HG02884 (cell line): ENCODE data around the gene PAMR1.
"Not testable (repeated sequence)": the region's sequence is repeated elsewhere in the genome, so short reads cannot be mapped to it uniquely, and the experiment has no call there.

ENCODE experiments used
- ATAC-seq: cut with Tn5 transposase; IDR thresholded peaks from one replicate; pipeline ENCODE4 v1.9.1; 2021; ENCODE audit warnings: mild to moderate bottlenecking, moderate library complexity; ENCODE audit not compliant: unreplicated experiment

Gene PAMR1

GRCh38 chr11:35546317-35546716 lies 20.9 kb upstream of the PAMR1 start:
- no peak for ATAC-seq

- no peak for ATAC-seq
Measured at GRCh38 chr11:35545391-35546003, 20.1 kb upstream of the PAMR1 start.

- no peak for ATAC-seq
Measured at GRCh38 chr11:35543481-35543880, 18.1 kb upstream of the PAMR1 start.

GRCh38 chr11:35541621-35542375 lies 16.4 kb upstream of the PAMR1 start:
- ATAC-seq, result no peak

- no peak for ATAC-seq
Measured at GRCh38 chr11:35540526-35540925, 15.1 kb upstream of the PAMR1 start.

- ATAC-seq, result no peak
Measured at GRCh38 chr11:35539781-35540281, 14.4 kb upstream of the PAMR1 start.

DNA sequence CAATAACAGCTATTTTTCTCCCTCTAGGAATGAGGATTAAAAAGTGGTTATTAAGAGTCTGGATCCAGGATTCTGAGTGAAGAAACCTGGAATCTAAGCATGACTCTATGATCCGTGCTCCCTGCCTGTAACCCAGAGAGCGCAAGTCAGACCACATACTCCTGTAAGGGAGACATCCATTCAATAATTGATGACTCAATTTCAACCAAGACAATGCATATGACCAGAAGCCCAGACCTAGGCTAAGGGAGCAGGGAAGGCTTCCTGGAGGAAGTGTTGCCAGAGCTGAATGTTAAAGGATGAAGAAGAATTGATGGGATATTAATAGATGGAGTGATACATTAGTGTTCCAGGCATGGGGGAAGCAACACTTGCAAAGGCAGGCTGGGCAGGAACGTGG lies 13.8 kb upstream of the PAMR1 start:
- no peak for ATAC-seq

GRCh38 chr11:35536470-35536869 lies 11.1 kb upstream of the PAMR1 start:
- no peak for ATAC-seq

- ATAC-seq, result no peak
Measured at GRCh38 chr11:35531246-35531645, 5.8 kb upstream of the PAMR1 start.

DNA sequence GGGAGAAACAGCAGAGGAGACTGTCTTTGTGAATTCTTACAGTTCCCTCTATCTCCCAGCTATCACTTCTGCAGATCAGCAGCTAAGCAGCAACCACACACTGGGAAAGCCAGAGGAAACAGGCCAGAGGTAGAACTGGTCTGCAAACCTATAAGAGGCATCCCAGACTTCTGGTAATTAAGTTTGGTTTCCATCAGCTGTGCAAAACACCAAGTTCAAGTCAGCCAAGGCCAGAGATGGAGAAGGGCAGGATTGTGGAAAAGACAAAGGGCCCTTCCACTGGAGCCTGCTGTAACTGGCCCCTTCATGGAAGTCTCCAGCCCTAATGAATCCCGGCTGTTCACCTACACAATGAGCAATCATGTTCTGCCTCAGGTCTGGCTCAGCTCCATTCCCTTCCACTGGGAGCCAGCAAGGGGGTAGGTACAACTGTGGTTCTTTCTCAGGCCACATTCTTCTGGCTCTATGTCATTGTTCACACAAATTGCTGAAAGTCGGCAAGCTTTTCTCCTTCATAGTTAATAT lies 4.6 kb upstream of the PAMR1 start:
- ATAC-seq, result no peak

GRCh38 chr11:35526370-35526792 lies 965 bp upstream of the PAMR1 start:
- ATAC-seq, result no peak

GRCh38 chr11:35524780-35525179 lies 636 bp downstream of the PAMR1 start:
- ATAC-seq, result no peak

- ATAC-seq, result no peak
Measured at GRCh38 chr11:35523861-35524260, 1.6 kb downstream of the PAMR1 start.

DNA sequence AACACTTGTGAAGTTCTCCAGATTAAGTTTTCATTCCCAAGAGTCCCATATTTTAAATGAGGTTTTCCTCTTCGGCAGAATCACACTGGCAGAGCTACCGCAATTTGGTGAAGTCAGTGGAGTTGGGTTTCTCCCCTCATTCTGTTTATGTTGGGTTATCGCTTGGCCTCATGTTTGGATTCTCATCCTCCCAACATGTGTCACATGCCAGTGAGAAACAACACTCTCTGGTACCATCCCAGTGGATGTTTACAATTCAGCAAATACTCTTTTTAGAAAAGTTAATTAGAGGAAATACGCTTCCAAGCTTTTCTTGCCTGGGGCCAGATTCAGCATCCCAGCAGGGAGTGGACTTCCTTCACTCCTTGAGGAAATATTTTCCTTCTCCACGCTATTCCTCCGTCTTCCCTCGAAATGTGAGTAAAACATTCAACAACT lies 2.1 kb downstream of the PAMR1 start:
- ATAC-seq, result no peak

DNA sequence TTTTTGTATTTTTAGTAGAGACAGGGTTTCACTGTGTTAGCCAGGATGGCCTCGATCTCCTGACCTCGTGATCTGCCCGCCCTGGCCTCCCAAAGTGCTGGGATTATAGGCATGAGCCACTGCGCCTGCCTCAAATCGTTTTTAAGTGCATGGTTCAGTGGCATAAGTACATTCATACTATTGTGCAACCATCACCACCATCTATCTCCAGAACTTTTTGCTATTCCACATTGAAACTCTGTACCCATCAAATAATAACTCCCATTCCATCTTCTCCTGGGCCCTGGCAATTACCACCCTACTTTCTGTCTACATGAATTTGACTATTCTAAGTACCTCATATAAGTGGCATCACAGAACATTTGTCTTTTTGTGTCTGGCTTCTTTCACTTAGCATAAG lies 3.3 kb downstream of the PAMR1 start:
- ATAC-seq, result not testable (repeated sequence)

GRCh38 chr11:35520376-35520775 lies 5.0 kb downstream of the PAMR1 start:
- ATAC-seq, result no peak

DNA sequence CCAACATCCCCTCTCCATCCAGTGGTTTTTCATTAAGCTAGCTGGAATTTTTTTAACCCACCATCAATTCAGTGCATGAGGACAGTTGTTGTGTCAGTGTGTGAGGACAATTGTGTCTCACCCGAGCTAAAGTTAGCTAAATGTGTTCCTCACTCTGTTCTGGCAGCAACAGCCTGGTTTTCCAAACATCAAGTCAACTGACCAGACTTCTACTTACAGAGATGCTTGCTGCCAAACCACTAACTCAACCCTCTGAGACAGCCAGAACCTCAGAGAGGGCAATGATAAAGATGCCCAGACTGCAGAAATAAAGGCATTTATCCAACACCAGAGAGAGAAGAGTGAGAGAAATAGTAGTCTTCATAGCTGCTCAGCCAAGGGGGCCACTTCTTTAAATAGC lies 6.7 kb downstream of the PAMR1 start:
- ATAC-seq, result no peak

GRCh38 chr11:35517481-35517880 lies 7.9 kb downstream of the PAMR1 start:
- ATAC-seq, result no peak

DNA sequence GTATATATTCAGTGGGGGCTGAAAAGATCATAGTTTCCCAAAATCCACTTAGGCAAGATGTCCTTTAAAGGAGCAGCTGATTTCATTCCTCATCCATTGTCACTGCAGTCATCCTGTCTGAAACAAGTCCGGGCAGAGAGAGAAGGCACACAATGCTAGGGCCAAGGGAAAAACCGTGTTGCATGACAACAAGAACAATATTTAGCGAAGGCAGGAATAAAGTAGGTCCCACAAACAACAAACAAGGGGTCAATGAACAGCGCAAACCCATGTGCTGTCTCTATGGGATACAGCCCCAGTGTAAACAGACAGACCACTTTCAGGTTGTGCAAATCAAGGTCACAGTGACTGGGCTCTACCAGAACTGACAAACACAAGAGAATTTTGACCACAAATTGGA lies 9.0 kb downstream of the PAMR1 start:
- no peak for ATAC-seq

- ATAC-seq, result no peak
Measured at GRCh38 chr11:35515224-35515623, 10.2 kb downstream of the PAMR1 start.

GRCh38 chr11:35514481-35514880 lies 10.9 kb downstream of the PAMR1 start:
- ATAC-seq, result no peak

DNA sequence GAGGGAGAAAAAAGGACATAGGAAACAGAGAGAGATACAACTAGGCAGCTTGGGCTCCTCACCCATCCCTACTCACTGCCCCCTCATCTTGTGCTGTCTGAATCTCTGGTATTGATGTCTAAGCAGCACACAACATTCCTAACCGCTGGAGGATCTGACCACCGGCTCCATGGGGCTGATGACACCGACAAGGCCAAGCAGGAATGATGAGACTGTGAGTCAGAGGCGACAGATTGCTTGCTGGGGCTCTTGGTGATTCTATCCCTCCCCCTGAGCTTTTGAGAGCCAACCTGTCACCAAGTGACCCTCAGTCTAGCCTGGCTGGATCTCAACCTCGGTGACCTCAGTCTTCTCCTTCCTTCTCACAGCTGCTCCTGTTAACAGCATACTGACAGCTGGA lies 13.8 kb downstream of the PAMR1 start:
- ATAC-seq, result no peak
